GM21390 (cell line): ENCODE results near the gene UMOD.

Experiments
- ATAC-seq: cut with Tn5 transposase; IDR thresholded peaks from one replicate; pipeline ENCODE4 v1.9.1; 2021; ENCODE audit not compliant: unreplicated experiment

The UMOD gene

GRCh38 chr16:20302389-20302788 is 50.1 kb downstream of the UMOD start:
- no peak for ATAC-seq

GRCh38 chr16:20301840-20302239 is 50.7 kb downstream of the UMOD start:
- no peak for ATAC-seq

GRCh38 chr16:20300312-20301097 is 52.0 kb downstream of the UMOD start:
- no peak for ATAC-seq

- no peak for ATAC-seq
Observed at GRCh38 chr16:20298452-20298851, 54.1 kb downstream of the UMOD start.

- no peak for ATAC-seq
Observed at GRCh38 chr16:20291208-20292206, 61.0 kb downstream of the UMOD start.

GRCh38 chr16:20289571-20289970 is 62.9 kb downstream of the UMOD start:
- no peak for ATAC-seq

GRCh38 chr16:20285993-20286499 is 66.5 kb downstream of the UMOD start:
- no peak for ATAC-seq
